A549 (cell line): ENCODE data around the gene TMEM132D. TPM values are rescaled to one million over a fixed set of nuclear protein-coding genes. Genes with fewer than 3 reads are reported as not detected.
A peak's percentile ranks its signal among the peaks of the same experiment; 100 is the strongest.

Experiments
- ATAC-seq, 2 experiments: fragments of 200-7000 bp in 1 of 2; fragments of >200 bp in 1 of 2; cut with Nextera tagmentation in 1 of 2; cut with Tn5 transposase in 1 of 2; 3 replicates each; pipeline versions ENCODE4 v1.8.0 to v1.9.1; 2018 to 2020; ENCODE audit warnings: mild to moderate bottlenecking in 1 of 2, moderate library complexity in 1 of 2
- CTCF ChIA-PET: fragments of 300-600 bp; sonication (Branson Sonifier 250); formaldehyde crosslinking; extraction: SDS; loops from one replicate; lab custom pipeline; 2021; ENCODE audit warnings: antibody characterized with exemption, inconsistent platforms; lab: Yijun Ruan, JAX
- POLR2A ChIA-PET: fragments of 350-600 bp; formaldehyde crosslinking; extraction: SDS; loops from one replicate; lab custom pipeline; 2021; ENCODE audit warnings: antibody characterized with exemption, inconsistent platforms; lab: Yijun Ruan, JAX
- DNase-seq, 2 experiments: peaks; one replicate each; pipeline versions ENCODE4 v3.0.0 to v3.0.0-alpha.2; 2011 to 2016; ENCODE audit warnings: low read depth in 1 of 2, low spot score in 1 of 2
- FAIRE-seq: peaks from 2 replicates; lab custom pipeline; 2011; peaks lifted over from hg19 to GRCh38; lab: Jason Lieb, UNC
- H3K27ac ChIP-seq, 2 experiments: fragments of >200 bp; sonication (Bioruptor Twin); formaldehyde crosslinking; 3 replicates each; pipeline ENCODE4 v1.5.1; 2016 to 2017
- H3K4me1 ChIP-seq: fragments of >200 bp; sonication (Bioruptor Twin); formaldehyde crosslinking; 3 replicates; pipeline ENCODE4 v1.6.1; 2016
- H3K4me2 ChIP-seq: fragments of >200 bp; sonication (Bioruptor Twin); formaldehyde crosslinking; 3 replicates; pipeline ENCODE4 v1.6.1; 2016
- H3K4me3 ChIP-seq: fragments of >200 bp; sonication (Bioruptor Twin); formaldehyde crosslinking; 3 replicates; pipeline ENCODE4 v1.5.1; 2016
- H3K9me3 ChIP-seq: fragments of >200 bp; sonication (Bioruptor Twin); formaldehyde crosslinking; 3 replicates; pipeline ENCODE4 v1.6.1; 2016
- ATOH8 ChIP-seq: fragments of 250-450 bp; sonication (Bioruptor Pico); IDR thresholded peaks from 2 replicates; pipeline ENCODE4 v1.5.0; 2020; ENCODE audit warnings: low read depth, mild to moderate bottlenecking, moderate library complexity
- ELK1 ChIP-seq: fragments of 150-350 bp; IDR thresholded peaks from 2 replicates; pipeline ENCODE4 v1.6.1; 2014; ENCODE audit warnings: low read depth, mild to moderate bottlenecking, low read length
- FOSB ChIP-seq: fragments of 250-450 bp; sonication (Bioruptor Pico); IDR thresholded peaks from 2 replicates; pipeline ENCODE4 v1.5.0; 2020; ENCODE audit warnings: mild to moderate bottlenecking, moderate library complexity
- FOSL2 ChIP-seq, 2 experiments: fragments of 450-650 bp in 1 of 2; fragments of >200 bp in 1 of 2; sonication (Bioruptor Twin) in 1 of 2; formaldehyde crosslinking; IDR thresholded peaks; 2 replicates each; pipeline versions ENCODE4 v1.5.0 to v1.6.1; 2016 to 2020; ENCODE audit warnings: mild to moderate bottlenecking in 1 of 2, moderate library complexity in 1 of 2
- FOXS1 ChIP-seq: fragments of 250-450 bp; sonication (Bioruptor Pico); IDR thresholded peaks from 2 replicates; pipeline ENCODE4 v1.5.0; 2020; ENCODE audit warnings: mild to moderate bottlenecking, moderate library complexity
- JUN ChIP-seq, 2 experiments: fragments of >200 bp; sonication (Bioruptor Twin); formaldehyde crosslinking; IDR thresholded peaks; 2 replicates in 1 of 2; 3 replicates in 1 of 2; pipeline ENCODE4 v1.6.1; 2016 to 2017
- JUNB ChIP-seq: fragments of >200 bp; sonication (Bioruptor Twin); formaldehyde crosslinking; IDR thresholded peaks from 2 replicates; pipeline ENCODE4 v1.6.1; 2016
- KDM5A ChIP-seq: fragments of 200-600 bp; sonication (generic); IDR thresholded peaks from 2 replicates; pipeline ENCODE4 v1.6.1; 2016; ENCODE audit warnings: antibody characterized with exemption, mild to moderate bottlenecking
- MAZ ChIP-seq: fragments of 150-350 bp; IDR thresholded peaks from 2 replicates; pipeline ENCODE4 v1.6.1; 2014; ENCODE audit warnings: antibody characterized with exemption, low read depth, low read length, borderline replicate concordance
- MYC ChIP-seq: IDR thresholded peaks from 2 replicates; pipeline ENCODE4 v1.6.1; 2012; ENCODE audit warnings: mild to moderate bottlenecking, inconsistent platforms, low read length, improper control_type of control experiment, borderline replicate concordance
- NR3C1 ChIP-seq: fragments of >200 bp; sonication (Bioruptor Twin); formaldehyde crosslinking; IDR thresholded peaks from 3 replicates; pipeline ENCODE4 v1.6.1; 2017
- PHF8 ChIP-seq: fragments of 200-600 bp; sonication (generic); IDR thresholded peaks from 2 replicates; pipeline ENCODE4 v1.6.1; 2016; ENCODE audit warnings: low read depth, mild to moderate bottlenecking, antibody characterized with exemption, moderate library complexity, borderline replicate concordance
- POLR2A ChIP-seq: IDR thresholded peaks from 2 replicates; pipeline ENCODE4 v1.6.1; 2012; ENCODE audit warnings: mild to moderate bottlenecking, low read length
- RAD21 ChIP-seq, 2 experiments: fragments of >200 bp in 1 of 2; sonication (Bioruptor Twin) in 1 of 2; formaldehyde crosslinking in 1 of 2; IDR thresholded peaks in 1 of 2; conservative IDR thresholded peaks in 1 of 2; 2 replicates in 1 of 2; 3 replicates in 1 of 2; pipeline ENCODE4 v1.6.1; 2012 to 2018; ENCODE audit warnings: inconsistent platforms in 1 of 2
- RNF2 ChIP-seq: fragments of 200-600 bp; sonication (generic); IDR thresholded peaks from 2 replicates; pipeline ENCODE4 v1.6.1; 2016; ENCODE audit warnings: low read depth, mild to moderate bottlenecking, antibody characterized with exemption, moderate library complexity, borderline replicate concordance
- TFCP2L1 ChIP-seq: fragments of 250-450 bp; sonication (Bioruptor Pico); IDR thresholded peaks from 2 replicates; pipeline ENCODE4 v1.5.0; 2021; ENCODE audit warnings: mild to moderate bottlenecking
- USF2 ChIP-seq: fragments of 450-650 bp; IDR thresholded peaks from 2 replicates; pipeline ENCODE4 v1.6.1; 2014; ENCODE audit warnings: antibody characterized with exemption
- WGBS: methylation state at CpG from one replicate; pipeline ENCODE4 v1.1.6; 2017; ENCODE audit errors: missing lambda C conversion rate; 5-methylcytosine and 5-hydroxymethylcytosine counted together
- polyA plus RNA-seq, 4 experiments: library from polyadenylated mRNA; depleted of rRNA in 3 of 4; stranded (reverse); fragments of >200 nt; fragmentation: RNase III in 1 of 4; extraction: RNeasy Plus Mini Kit Qiagen cat#74134 plus additional on column Dnase treatment in 1 of 4; gene quantifications; 2 replicates in 3 of 4; 3 replicates in 1 of 4; pipeline ENCODE4 v1.2.3, GENCODE V29; 2011 to 2017
- TF ChIP-seq, protein P1 (sequence below): IDR thresholded peaks from 2 replicates; pipeline ENCODE4 v1.6.1; 2012
- TF ChIP-seq, protein P2 (sequence below): IDR thresholded peaks from 2 replicates; pipeline ENCODE4 v1.6.1; 2012; ENCODE audit warnings: low read depth, borderline replicate concordance

TMEM132D gene
- polyA plus RNA-seq, 2 of the 4 experiments (the other 2 are of a cell fraction) = not detected

DNA sequence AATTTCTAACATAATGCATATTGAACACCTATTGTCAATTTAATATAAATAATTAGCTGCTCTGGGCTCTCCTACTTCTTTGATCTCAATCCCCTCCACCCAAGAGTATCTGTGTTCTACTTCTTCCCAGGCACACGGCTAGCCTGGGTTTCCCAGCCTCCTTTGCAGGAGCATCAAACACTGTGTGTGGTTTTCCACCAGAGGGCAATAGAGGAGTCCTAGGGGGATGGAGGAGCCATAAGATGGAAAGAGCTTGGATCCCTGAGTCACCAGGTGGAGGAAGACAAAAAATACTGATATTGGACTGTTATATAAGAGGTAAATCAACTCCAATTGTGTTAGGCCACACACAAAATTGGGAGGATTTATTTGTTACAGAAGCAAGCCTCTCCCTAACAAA lies 716.9 kb downstream of the TMEM132D start:
- ATAC-seq (peak in 1 of 2 experiments; percentile 62; a peak in 2 of 6 replicates), DNase-seq (peak; percentile 6 to 34), FAIRE-seq (no peak)
- Histone ChIP-seq H3K27ac (no peak overlapping the region), H3K4me3 (no peak overlapping the region), H3K4me1 (no peaks in the 10 kb centered on the region), H3K4me2 (no peak overlapping the region), H3K9me3 (0 out of 3 replicates have a peak, but pooled peaks cover 2% of the 10 kb centered on the region)
- POLR2A ChIA-PET = no interaction called here
- WGBS = 4% methylated on average over 1 of the region's 1 CpG
- TF ChIP-seq MAZ (no peak), RAD21 (conservative IDR thresholded peaks at IDR 0.05 in 1 of 2, IDR thresholded peaks at IDR 0.05 in 1 of 2) (peak in 1 of 2 experiments; percentile 29; a peak in 2 of 5 replicates)
- CTCF ChIA-PET = interaction anchor here (0.5 kb wide), 1 partner anchor 591 kb away, joined by 3 read pairs; no protein-coding TSS in a partner anchor

GRCh38 chr12:129185855-129186254 lies 718.0 kb downstream of the TMEM132D start:
- TF ChIP-seq TFCP2L1 (CRISPR knock-in tag) = no peak
- TF ChIP-seq FOSB = no peak
- TF ChIP-seq POLR2A = no peak
- no peak for TF ChIP-seq FOSL2 (IDR thresholded peaks at IDR 0.05)
- TF ChIP-seq FOSL2 (CRISPR knock-in tag; IDR thresholded peaks at IDR 0.05) = no peak
- no peak for TF ChIP-seq NR3C1
- no peak for TF ChIP-seq MYC
- no peak for TF ChIP-seq JUNB
- no peak for TF ChIP-seq ATOH8 (CRISPR knock-in tag)
- ATAC-seq (no peak), DNase-seq (no peak), FAIRE-seq (no peak)
- 19% methylated on average over 3 of the region's 3 CpGs for WGBS
- no peak overlapping the region for H3K4me3 ChIP-seq
- CTCF ChIA-PET = no interaction called here
- no peak overlapping the region for H3K4me2 ChIP-seq
- H3K27ac ChIP-seq = no peak overlapping the region
- no peaks in the 10 kb centered on the region for H3K4me1 ChIP-seq
- H3K9me3 ChIP-seq = 0 out of 3 replicates have a peak, but pooled peaks cover 2% of the 10 kb centered on the region
- POLR2A ChIA-PET = no interaction called here

GRCh38 chr12:129184127-129184928 lies 719.5 kb downstream of the TMEM132D start:
- Histone ChIP-seq H3K4me3 (no peak overlapping the region), H3K9me3 (0 out of 3 replicates have a peak, but pooled peaks cover 2% of the 10 kb centered on the region), H3K4me2 (no peak overlapping the region), H3K4me1 (no peaks in the 10 kb centered on the region), H3K27ac (no peak overlapping the region)
- 28% methylated on average over 19 of the region's 19 CpGs for WGBS
- ATAC-seq (no peak), DNase-seq (no peak), FAIRE-seq (no peak)
- ChIA-PET POLR2A (no interaction called here), CTCF (interaction anchor here (0.6 to 0.9 kb wide), 3 partner anchors 9 to 781 kb away, joined by 3 read pairs; no protein-coding TSS in a partner anchor)
- TF ChIP-seq KDM5A = no peak
- no peak for TF ChIP-seq USF2
- no peak for TF ChIP-seq JUN (IDR thresholded peaks at IDR 0.05)
- no peak for TF ChIP-seq ELK1
- TF ChIP-seq, protein P1, sequence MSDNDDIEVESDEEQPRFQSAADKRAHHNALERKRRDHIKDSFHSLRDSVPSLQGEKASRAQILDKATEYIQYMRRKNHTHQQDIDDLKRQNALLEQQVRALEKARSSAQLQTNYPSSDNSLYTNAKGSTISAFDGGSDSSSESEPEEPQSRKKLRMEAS = no peak
- no peak for TF ChIP-seq FOSL2 (IDR thresholded peaks at IDR 0.05)
- no peak for TF ChIP-seq FOSL2 (CRISPR knock-in tag; IDR thresholded peaks at IDR 0.05)
- no peak for TF ChIP-seq PHF8
- no peak for TF ChIP-seq RNF2
- no peak for TF ChIP-seq FOXS1 (CRISPR knock-in tag)
- TF ChIP-seq, protein P2, sequence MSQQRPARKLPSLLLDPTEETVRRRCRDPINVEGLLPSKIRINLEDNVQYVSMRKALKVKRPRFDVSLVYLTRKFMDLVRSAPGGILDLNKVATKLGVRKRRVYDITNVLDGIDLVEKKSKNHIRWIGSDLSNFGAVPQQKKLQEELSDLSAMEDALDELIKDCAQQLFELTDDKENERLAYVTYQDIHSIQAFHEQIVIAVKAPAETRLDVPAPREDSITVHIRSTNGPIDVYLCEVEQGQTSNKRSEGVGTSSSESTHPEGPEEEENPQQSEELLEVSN = no peak
